Measurements from ENCODE around the gene PLEKHA6. TPM values are rescaled to one million over a fixed set of nuclear protein-coding genes. Genes with fewer than 3 reads are reported as not detected.
"Not testable (repeated sequence)": the region's sequence is repeated elsewhere in the genome, so short reads cannot be mapped to it uniquely, and the experiment has no call there.

PLEKHA6 gene
- total RNA-seq, 1 experiment from 2014 or later, result 2.1 TPM

- not testable (repeated sequence) for H4K20me1 ChIP-seq (ENCODE audit: control insufficient read depth, insufficient read depth, insufficient read length); H3K79me1 ChIP-seq (ENCODE audit: insufficient read depth, low read depth, low read length, poor library complexity, severe bottlenecking); H4K5ac ChIP-seq (ENCODE audit: insufficient read length, low read depth, low read length); H3K27ac ChIP-seq (ENCODE audit: insufficient read length, low read depth, low read length); H3K56ac ChIP-seq (ENCODE audit: insufficient read length, low read depth, low read length); H3K27me3 ChIP-seq (ENCODE audit: insufficient read depth, low read length); H2BK120ac ChIP-seq (ENCODE audit: low read depth, low read length, poor library complexity, severe bottlenecking); H3K27me3 Mint-ChIP-seq (ENCODE audit: low read depth); H3K4me3 Mint-ChIP-seq; H3K23me2 ChIP-seq (ENCODE audit: insufficient read length, low read depth, low read length, poor library complexity, severe bottlenecking); H2AFZ ChIP-seq (ENCODE audit: low read length); H2BK12ac ChIP-seq (ENCODE audit: insufficient read length, low read depth, low read length); H3K4me1 Mint-ChIP-seq; H2BK15ac ChIP-seq (ENCODE audit: low read depth, low read length); H2BK5ac ChIP-seq (ENCODE audit: insufficient read length, low read length); H3K9me3 ChIP-seq (ENCODE audit: control insufficient read depth, low read depth, low read length); H3K9ac ChIP-seq (ENCODE audit: extremely low read depth, insufficient read length, low read length); H3K4me2 ChIP-seq (ENCODE audit: insufficient read depth, insufficient read length, low read length); H3K23ac ChIP-seq (ENCODE audit: insufficient read length, low read depth, low read length); H2BK20ac ChIP-seq (ENCODE audit: low read depth, low read length, poor library complexity, severe bottlenecking); H3T11ph ChIP-seq (ENCODE audit: low read length); H3K27ac Mint-ChIP-seq; H3K9me3 Mint-ChIP-seq; DNase-seq; H3K4ac ChIP-seq (ENCODE audit: low read depth, low read length); H3K18ac ChIP-seq (ENCODE audit: insufficient read length, low read depth, low read length); H2AK5ac ChIP-seq (ENCODE audit: insufficient read length, low read length); H3K79me2 ChIP-seq (ENCODE audit: insufficient read depth, low read length); H3K14ac ChIP-seq (ENCODE audit: insufficient read depth, low read length); H4K91ac ChIP-seq (ENCODE audit: insufficient read length, low read depth, low read length); H4K8ac ChIP-seq (replicated peaks; ENCODE audit: insufficient read length, low read depth, low read length); H3K4me1 ChIP-seq (ENCODE audit: insufficient read depth, low read length)
- no CpG with 5 or more reads among the region's 2 CpGs for WGBS (ENCODE audit: extremely low coverage, insufficient read length, low lambda C conversion rate)
- H3K36me3 Mint-ChIP-seq (ENCODE audit: insufficient read depth in 1 of 3, low read depth in 3 of 3), result peaks cover 7 to 15% (median 8%) of the 10 kb centered on the region in 3 experiments; a peak in 6 of 7 replicates
Observed at GRCh38 chr1:204238520-204238919, 121.2 kb downstream of the PLEKHA6 start.

- not testable (repeated sequence) for H2BK120ac ChIP-seq (ENCODE audit: low read depth, low read length, poor library complexity, severe bottlenecking); H3K79me2 ChIP-seq (ENCODE audit: insufficient read depth, low read length); H3K4me2 ChIP-seq (ENCODE audit: insufficient read depth, insufficient read length, low read length); H3K27me3 ChIP-seq (ENCODE audit: insufficient read depth, low read length); H3K27ac Mint-ChIP-seq; H3K9ac ChIP-seq (ENCODE audit: extremely low read depth, insufficient read length, low read length); H3K4me1 Mint-ChIP-seq; H3K9me3 ChIP-seq (ENCODE audit: control insufficient read depth, low read depth, low read length); H4K5ac ChIP-seq (ENCODE audit: insufficient read length, low read depth, low read length); H2BK20ac ChIP-seq (ENCODE audit: low read depth, low read length, poor library complexity, severe bottlenecking); H3K14ac ChIP-seq (ENCODE audit: insufficient read depth, low read length); H2BK5ac ChIP-seq (ENCODE audit: insufficient read length, low read length); H2AK5ac ChIP-seq (ENCODE audit: insufficient read length, low read length); H3K18ac ChIP-seq (ENCODE audit: insufficient read length, low read depth, low read length); H3K9me3 Mint-ChIP-seq; H3T11ph ChIP-seq (ENCODE audit: low read length); H4K20me1 ChIP-seq (ENCODE audit: control insufficient read depth, insufficient read depth, insufficient read length); H3K56ac ChIP-seq (ENCODE audit: insufficient read length, low read depth, low read length); H3K4me1 ChIP-seq (ENCODE audit: insufficient read depth, low read length); H4K8ac ChIP-seq (replicated peaks; ENCODE audit: insufficient read length, low read depth, low read length); H3K23me2 ChIP-seq (ENCODE audit: insufficient read length, low read depth, low read length, poor library complexity, severe bottlenecking); H3K4ac ChIP-seq (ENCODE audit: low read depth, low read length); H3K27me3 Mint-ChIP-seq (ENCODE audit: low read depth); H3K23ac ChIP-seq (ENCODE audit: insufficient read length, low read depth, low read length); H3K79me1 ChIP-seq (ENCODE audit: insufficient read depth, low read depth, low read length, poor library complexity, severe bottlenecking); H2AFZ ChIP-seq (ENCODE audit: low read length); H2BK15ac ChIP-seq (ENCODE audit: low read depth, low read length); H3K27ac ChIP-seq (ENCODE audit: insufficient read length, low read depth, low read length); H3K4me3 Mint-ChIP-seq; H2BK12ac ChIP-seq (ENCODE audit: insufficient read length, low read depth, low read length); DNase-seq; H4K91ac ChIP-seq (ENCODE audit: insufficient read length, low read depth, low read length)
- no CpG with 5 or more reads among the region's 1 CpG for WGBS (ENCODE audit: extremely low coverage, insufficient read length, low lambda C conversion rate)
- H3K36me3 Mint-ChIP-seq (ENCODE audit: insufficient read depth in 1 of 3, low read depth in 3 of 3), result peaks cover 7 to 16% (median 9%) of the 10 kb centered on the region in 3 experiments; a peak in 6 of 7 replicates
Observed at GRCh38 chr1:204237515-204237914, 122.2 kb downstream of the PLEKHA6 start.
